ENCODE data around the gene TRIM26. TPM values are rescaled to one million over a fixed set of nuclear protein-coding genes. Genes with fewer than 3 reads are reported as not detected.
A peak's percentile ranks its signal among the peaks of the same experiment; 100 is the strongest.

TRIM26 gene
- total and polyA plus RNA-seq, 4 donors, result 32.1 to 51.4 (median 38.1) TPM

DNA sequence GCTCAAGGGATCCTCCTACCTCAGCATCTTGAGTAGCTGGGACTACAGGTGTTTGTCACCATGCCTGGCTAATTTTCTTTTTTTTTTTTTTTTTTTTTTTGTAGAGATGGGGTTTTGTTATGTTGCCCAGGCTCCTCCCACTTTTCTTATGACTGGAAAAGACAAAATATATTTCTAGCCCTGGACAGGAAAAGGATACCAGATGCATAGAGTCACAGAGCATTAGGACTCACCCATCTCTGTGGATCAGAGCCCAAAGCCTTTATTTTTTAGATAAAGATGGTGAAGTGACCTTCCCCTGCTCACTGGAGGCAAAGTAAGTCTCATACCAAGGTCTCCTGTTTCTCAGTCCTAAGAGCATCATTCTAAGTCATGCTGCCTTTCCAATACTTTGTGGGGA lies 55.6 kb downstream of the TRIM26 start:
- Histone ChIP-seq H3K4me1 (ENCODE audit: control insufficient read depth in 5 of 5, insufficient read depth in 5 of 5, low read length in 5 of 5) (peaks cover 0 to 3% (median 0%) of the 10 kb centered on the region in 5 donors), H3K9ac (ENCODE audit: insufficient read depth in 1 of 2, low read length in 2 of 2) (no peak overlapping the region), H3K9me3 (ENCODE audit: control insufficient read depth in 4 of 4, insufficient read depth in 3 of 4, low read length in 3 of 4) (no peaks in the 10 kb centered on the region), H3K27ac (ENCODE audit: low read depth in 1 of 2, low read length in 1 of 2) (no peak overlapping the region), H3K36me3 (ENCODE audit: control insufficient read depth in 4 of 4, insufficient read depth in 4 of 4, low read length in 4 of 4) (no peaks in the 10 kb centered on the region), H3K27me3 (ENCODE audit: control insufficient read depth in 3 of 3, insufficient read depth in 3 of 3, low read length in 2 of 3) (peaks cover 0 to 43% (median 0%) of the 10 kb centered on the region in 3 donors), H3K4me3 (no peak overlapping the region)
- no peak for DNase-seq
- TF ChIP-seq, protein P1, sequence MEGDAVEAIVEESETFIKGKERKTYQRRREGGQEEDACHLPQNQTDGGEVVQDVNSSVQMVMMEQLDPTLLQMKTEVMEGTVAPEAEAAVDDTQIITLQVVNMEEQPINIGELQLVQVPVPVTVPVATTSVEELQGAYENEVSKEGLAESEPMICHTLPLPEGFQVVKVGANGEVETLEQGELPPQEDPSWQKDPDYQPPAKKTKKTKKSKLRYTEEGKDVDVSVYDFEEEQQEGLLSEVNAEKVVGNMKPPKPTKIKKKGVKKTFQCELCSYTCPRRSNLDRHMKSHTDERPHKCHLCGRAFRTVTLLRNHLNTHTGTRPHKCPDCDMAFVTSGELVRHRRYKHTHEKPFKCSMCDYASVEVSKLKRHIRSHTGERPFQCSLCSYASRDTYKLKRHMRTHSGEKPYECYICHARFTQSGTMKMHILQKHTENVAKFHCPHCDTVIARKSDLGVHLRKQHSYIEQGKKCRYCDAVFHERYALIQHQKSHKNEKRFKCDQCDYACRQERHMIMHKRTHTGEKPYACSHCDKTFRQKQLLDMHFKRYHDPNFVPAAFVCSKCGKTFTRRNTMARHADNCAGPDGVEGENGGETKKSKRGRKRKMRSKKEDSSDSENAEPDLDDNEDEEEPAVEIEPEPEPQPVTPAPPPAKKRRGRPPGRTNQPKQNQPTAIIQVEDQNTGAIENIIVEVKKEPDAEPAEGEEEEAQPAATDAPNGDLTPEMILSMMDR (IDR thresholded peaks at IDR 0.05; ENCODE audit: control extremely low read depth, extremely low read depth), result no peak
- no peak for ATAC-seq (ENCODE audit: insufficient read depth, low FRiP score)

DNA sequence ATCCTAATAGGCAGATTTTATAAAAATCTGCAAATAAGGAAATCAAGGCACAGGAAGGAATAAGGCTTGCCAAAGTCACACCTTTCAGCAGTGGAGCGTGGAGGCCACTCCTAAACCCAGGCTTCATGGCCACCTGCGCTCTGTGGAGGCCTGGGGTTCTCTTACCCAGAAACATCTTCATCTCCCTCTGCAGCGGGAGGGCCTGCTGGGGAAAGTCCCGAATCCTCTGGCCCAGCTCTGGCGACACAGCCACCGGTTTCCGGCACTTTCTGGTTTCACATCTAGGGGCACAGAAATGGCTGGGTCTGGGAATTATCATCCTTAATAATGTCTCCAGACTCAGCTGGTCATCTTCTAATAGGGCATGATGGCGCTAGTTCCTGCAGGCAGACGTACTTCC lies 56.4 kb downstream of the TRIM26 start:
- Histone ChIP-seq H3K27me3 (ENCODE audit: control insufficient read depth in 3 of 3, insufficient read depth in 3 of 3, low read length in 2 of 3) (peaks cover 0 to 43% (median 0%) of the 10 kb centered on the region in 3 donors), H3K4me1 (ENCODE audit: control insufficient read depth in 5 of 5, insufficient read depth in 5 of 5, low read length in 5 of 5) (peaks cover 0 to 3% (median 0%) of the 10 kb centered on the region in 5 donors), H3K36me3 (ENCODE audit: control insufficient read depth in 4 of 4, insufficient read depth in 4 of 4, low read length in 4 of 4) (no peaks in the 10 kb centered on the region), H3K9me3 (ENCODE audit: control insufficient read depth in 4 of 4, insufficient read depth in 3 of 4, low read length in 3 of 4) (no peaks in the 10 kb centered on the region), H3K9ac (ENCODE audit: insufficient read depth in 1 of 2, low read length in 2 of 2) (no peak overlapping the region), H3K27ac (ENCODE audit: low read depth in 1 of 2, low read length in 1 of 2) (no peak overlapping the region), H3K4me3 (no peak overlapping the region)
- WGBS, 2 donors, result 80 to 96% methylated on average over 9 of the region's 9 CpGs
- DNase-seq, result no peak
- no peak for ATAC-seq (ENCODE audit: insufficient read depth, low FRiP score)
- TF ChIP-seq, protein P1 (IDR thresholded peaks at IDR 0.05; ENCODE audit: control extremely low read depth, extremely low read depth), result no peak

DNA sequence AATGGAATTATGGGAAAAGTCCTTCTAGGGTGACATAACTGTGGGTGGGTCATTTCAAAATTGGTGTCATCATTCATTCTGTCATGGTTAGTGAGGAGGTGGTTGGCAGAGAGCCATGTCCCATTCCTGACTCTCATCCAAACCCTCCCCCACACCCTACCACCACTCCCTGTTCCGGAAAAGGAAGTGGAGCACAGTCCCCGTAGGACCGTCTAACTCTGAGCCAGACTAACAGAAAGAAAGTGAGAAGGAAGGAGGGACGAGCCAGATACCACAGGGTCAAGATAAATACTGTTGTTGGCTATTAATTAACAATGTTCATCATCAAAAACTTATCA lies 57.0 kb downstream of the TRIM26 start:
- H3K27me3 ChIP-seq (ENCODE audit: control insufficient read depth in 3 of 3, insufficient read depth in 3 of 3, low read length in 2 of 3), result peaks cover 0 to 43% (median 0%) of the 10 kb centered on the region in 3 donors
- DNase-seq (peak in 2 of 3 donors; percentile 10 to 45), ATAC-seq (ENCODE audit: insufficient read depth, low FRiP score) (peak; percentile 50)
- no peak overlapping the region for H3K9ac ChIP-seq (ENCODE audit: insufficient read depth in 1 of 2, low read length in 2 of 2)
- H3K4me1 ChIP-seq (ENCODE audit: control insufficient read depth in 5 of 5, insufficient read depth in 5 of 5, low read length in 5 of 5), result peaks cover 0 to 3% (median 0%) of the 10 kb centered on the region in 5 donors
- no peaks in the 10 kb centered on the region for H3K9me3 ChIP-seq (ENCODE audit: control insufficient read depth in 4 of 4, insufficient read depth in 3 of 4, low read length in 3 of 4)
- 19 to 23% methylated on average over 4 of the region's 4 CpGs for WGBS, 2 donors
- no peaks in the 10 kb centered on the region for H3K36me3 ChIP-seq (ENCODE audit: control insufficient read depth in 4 of 4, insufficient read depth in 4 of 4, low read length in 4 of 4)
- no peak overlapping the region for H3K27ac ChIP-seq (ENCODE audit: low read depth in 1 of 2, low read length in 1 of 2)
- H3K4me3 ChIP-seq, result no peak overlapping the region
- TF ChIP-seq, protein P1 (IDR thresholded peaks at IDR 0.05; ENCODE audit: control extremely low read depth, extremely low read depth), result no peak
